Activated T-helper 2 cell treated with anti-CD3 and anti-CD28 coated beads, Interferon-gamma antibody, Interleukin-2, Interleukin-4, amounts not matched to agents 10 μg/mL and 5 μg/mL and 100 μg/mL, durations not matched to agents 14 hours and 24 hours and 36 hours (primary cell): ENCODE data around the gene SSRP1. TPM values are rescaled to one million over a fixed set of nuclear protein-coding genes. Genes with fewer than 3 reads are reported as not detected.
"Not testable (repeated sequence)": the region's sequence is repeated elsewhere in the genome, so short reads cannot be mapped to it uniquely, and the experiment has no call there.

ENCODE experiments used
- DNase-seq: peaks from one replicate; pipeline ENCODE4 v3.0.0; 2021; ENCODE audit warnings: low spot score
- H3K27ac Mint-ChIP-seq: one replicate; pipeline ENCODE4 v1.8.0; 2021; ENCODE audit warnings: mixed read lengths
- H3K27me3 Mint-ChIP-seq: one replicate; pipeline ENCODE4 v1.8.0; 2021; ENCODE audit warnings: low read depth, mixed read lengths
- H3K36me3 Mint-ChIP-seq: one replicate; pipeline ENCODE4 v1.8.0; 2021; ENCODE audit warnings: low read depth, mixed read lengths
- H3K4me1 Mint-ChIP-seq: one replicate; pipeline ENCODE4 v1.8.0; 2021; ENCODE audit warnings: low read depth, mixed read lengths
- H3K4me3 Mint-ChIP-seq: one replicate; pipeline ENCODE4 v1.8.0; 2021; ENCODE audit warnings: low read depth, mild to moderate bottlenecking, moderate library complexity, mixed read lengths
- H3K9me3 Mint-ChIP-seq: one replicate; pipeline ENCODE4 v1.8.0; 2021; ENCODE audit warnings: mixed read lengths
- intact Hi-C: fragments of 100-400 bp; cut with micrococcal nuclease; formaldehyde crosslinking; loops from one replicate; pipeline ENCODE4 v1.15.1; 2023
- total RNA-seq: library from RNA; stranded (reverse); gene quantifications from 2 replicates; pipeline ENCODE4 v1.2.3, GENCODE V29; 2022

The SSRP1 gene
- total RNA-seq, 1 donor from 2014 or later: 218 TPM

DNA sequence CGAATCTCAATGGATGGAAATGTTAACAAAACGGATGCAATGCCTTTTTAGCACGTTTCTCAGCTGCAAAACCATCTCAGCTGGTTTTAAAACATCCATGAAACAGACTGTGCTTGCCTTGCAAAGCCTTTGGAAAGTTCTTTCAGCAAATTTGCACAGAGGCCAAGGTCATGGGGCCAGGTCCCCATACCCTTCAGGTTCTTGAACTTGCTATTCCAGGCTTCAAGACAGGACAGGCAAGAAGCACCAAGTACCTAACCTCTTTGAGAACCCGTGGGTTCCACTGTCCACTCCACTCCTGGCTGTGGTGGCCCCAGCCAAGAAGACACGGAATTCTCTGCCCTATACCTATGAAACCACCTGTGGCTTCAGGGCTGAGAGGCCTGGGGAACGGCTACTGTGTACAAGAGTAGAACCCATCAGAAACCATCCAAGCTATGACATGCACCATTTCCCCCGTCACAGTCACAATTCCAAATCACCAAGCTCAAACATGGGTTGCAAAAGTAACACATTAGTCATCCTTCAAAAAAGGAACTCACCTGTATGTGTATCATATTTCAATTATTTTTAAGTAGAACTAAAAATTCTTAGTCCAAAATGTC is 27.9 kb downstream of the SSRP1 start:
- Mint-ChIP-seq H3K4me1 (peaks cover 3% of the 10 kb centered on the region), H3K4me3 (no peak overlapping the region), H3K9me3 (no peaks in the 10 kb centered on the region), H3K27me3 (no peaks in the 10 kb centered on the region), H3K27ac (no peak overlapping the region), H3K36me3 (peaks cover 4% of the 10 kb centered on the region)
- DNase-seq: no peak
- intact Hi-C loops: no loop called here

DNA sequence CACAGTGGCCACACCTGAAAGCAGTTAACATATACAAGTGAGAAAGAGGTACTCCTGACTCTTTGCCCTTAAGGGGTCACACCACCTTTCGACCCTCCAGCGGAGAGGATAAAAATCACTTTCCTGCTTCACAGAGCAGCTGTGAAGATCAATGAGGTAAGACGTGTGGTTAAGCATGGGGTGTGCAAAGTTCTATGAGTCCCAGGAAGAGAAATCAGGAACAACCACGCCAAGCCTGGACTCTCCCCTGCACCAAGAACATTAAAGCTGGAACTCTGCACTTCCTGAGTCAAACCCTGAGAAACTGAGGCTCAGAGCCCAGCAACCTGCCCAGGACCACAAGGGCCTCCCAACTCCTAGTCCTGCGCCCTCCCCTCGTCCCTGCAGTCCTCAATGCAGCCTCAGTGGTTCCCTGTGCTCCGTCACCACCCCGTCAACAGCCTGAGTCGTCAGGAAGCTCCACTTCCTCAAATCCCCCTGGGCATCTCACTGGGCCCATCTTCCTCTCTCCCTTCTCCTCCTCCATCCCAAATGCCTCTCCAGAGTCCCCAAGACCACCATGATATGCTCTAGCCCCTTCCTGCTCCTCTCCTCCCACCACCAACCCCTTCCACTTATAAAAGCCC is 28.6 kb downstream of the SSRP1 start:
- Mint-ChIP-seq H3K27me3 (no peaks in the 10 kb centered on the region), H3K4me3 (no peak overlapping the region), H3K9me3 (no peaks in the 10 kb centered on the region), H3K36me3 (peaks cover 6% of the 10 kb centered on the region), H3K4me1 (peaks cover 3% of the 10 kb centered on the region), H3K27ac (no peak overlapping the region)
- DNase-seq: no peak
- intact Hi-C loops: no loop called here

DNA sequence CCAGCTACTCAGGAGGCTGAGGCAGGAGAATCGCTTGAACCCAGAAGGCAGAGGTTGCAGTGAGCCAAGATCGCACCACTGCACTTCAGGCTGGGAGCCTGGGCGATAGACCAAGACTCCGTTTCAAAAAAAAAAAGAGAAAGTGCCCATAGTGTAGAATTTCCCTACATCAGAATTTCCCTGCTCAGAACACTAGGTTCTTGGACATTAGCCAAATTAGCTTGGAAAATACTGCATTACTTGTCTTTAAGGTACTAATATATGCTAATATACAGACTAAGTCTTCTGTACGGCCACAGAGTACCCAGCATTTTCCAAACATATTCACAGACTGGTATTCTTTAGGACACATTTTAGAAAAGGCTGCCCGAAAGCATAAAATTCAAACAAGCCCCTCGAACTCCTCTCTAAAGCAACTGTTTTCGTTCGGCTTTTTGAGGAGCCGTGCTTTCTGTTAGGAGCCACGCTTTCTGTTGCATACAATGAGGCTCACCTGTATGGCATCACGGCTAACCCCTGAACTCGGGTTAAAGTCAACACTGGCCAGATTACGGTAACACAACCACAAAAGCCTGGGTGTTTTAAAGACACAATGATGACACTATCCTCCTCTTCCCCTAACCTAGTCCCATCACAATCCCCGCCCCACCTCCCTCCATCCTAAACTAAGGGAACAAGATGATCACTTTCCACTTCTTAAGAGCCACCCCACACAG is 29.4 kb downstream of the SSRP1 start:
- H3K27me3 Mint-ChIP-seq: no peaks in the 10 kb centered on the region
- H3K4me3 Mint-ChIP-seq: no peak overlapping the region
- no peak overlapping the region for H3K27ac Mint-ChIP-seq
- intact Hi-C loops: no loop called here
- DNase-seq: no peak
- H3K4me1 Mint-ChIP-seq: peaks cover 3% of the 10 kb centered on the region
- peaks cover 9% of the 10 kb centered on the region for H3K36me3 Mint-ChIP-seq
- H3K9me3 Mint-ChIP-seq: no peaks in the 10 kb centered on the region

DNA sequence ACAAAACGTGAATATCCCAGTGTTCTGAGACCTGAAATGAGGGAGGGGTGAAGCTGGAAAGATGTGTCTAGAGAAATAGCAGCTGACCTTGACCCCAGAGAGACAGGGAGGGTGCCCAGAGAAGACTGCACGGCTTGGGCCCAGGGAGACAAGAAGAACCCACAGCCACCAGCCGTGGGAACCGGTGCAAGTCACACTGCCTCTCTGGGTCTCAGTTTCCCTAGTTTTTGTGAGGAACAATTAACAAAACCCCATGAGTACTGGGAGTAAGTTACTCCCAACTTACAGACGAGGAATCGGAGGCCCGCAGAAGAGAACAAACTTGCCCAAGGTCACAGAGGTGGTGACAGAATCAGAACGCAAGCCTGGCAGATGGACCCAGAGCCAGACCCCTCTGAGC is 30.2 kb downstream of the SSRP1 start:
- Mint-ChIP-seq H3K36me3 (peaks cover 17% of the 10 kb centered on the region), H3K27ac (no peak overlapping the region), H3K4me1 (no peaks in the 10 kb centered on the region), H3K4me3 (no peak overlapping the region), H3K27me3 (no peaks in the 10 kb centered on the region), H3K9me3 (no peaks in the 10 kb centered on the region)
- DNase-seq: no peak
- intact Hi-C loops: no loop called here

DNA sequence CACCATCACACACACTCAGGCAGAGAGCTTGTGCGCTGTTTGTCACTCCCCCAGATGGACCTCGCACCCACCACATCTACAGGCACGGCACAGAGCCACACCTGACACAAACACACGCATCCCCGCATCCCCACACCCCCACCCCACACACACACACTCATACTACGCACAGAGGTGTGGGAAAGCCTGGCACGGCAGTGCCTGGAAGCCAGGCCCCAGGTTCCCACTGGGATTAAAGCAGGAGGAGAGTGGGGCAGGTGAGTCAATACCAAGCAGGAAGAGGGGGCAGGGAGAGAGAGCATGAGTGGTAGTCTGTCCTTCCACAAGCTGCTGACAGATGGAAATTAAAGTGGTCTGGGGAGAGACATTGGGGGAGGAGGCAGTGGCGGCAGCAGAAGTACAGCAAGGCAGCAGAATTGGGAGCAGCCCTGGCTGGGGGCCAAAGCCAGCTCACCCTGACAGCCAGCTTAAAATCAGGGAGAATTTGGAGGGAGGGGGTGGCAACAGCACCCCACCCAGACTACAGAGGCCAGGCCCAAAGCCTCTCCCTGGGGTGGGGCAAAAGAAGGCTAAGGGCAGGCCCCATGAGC is 31.6 kb downstream of the SSRP1 start:
- H3K27me3 Mint-ChIP-seq: no peaks in the 10 kb centered on the region
- no peak overlapping the region for H3K27ac Mint-ChIP-seq
- H3K9me3 Mint-ChIP-seq: peaks cover 7% of the 10 kb centered on the region

DNA sequence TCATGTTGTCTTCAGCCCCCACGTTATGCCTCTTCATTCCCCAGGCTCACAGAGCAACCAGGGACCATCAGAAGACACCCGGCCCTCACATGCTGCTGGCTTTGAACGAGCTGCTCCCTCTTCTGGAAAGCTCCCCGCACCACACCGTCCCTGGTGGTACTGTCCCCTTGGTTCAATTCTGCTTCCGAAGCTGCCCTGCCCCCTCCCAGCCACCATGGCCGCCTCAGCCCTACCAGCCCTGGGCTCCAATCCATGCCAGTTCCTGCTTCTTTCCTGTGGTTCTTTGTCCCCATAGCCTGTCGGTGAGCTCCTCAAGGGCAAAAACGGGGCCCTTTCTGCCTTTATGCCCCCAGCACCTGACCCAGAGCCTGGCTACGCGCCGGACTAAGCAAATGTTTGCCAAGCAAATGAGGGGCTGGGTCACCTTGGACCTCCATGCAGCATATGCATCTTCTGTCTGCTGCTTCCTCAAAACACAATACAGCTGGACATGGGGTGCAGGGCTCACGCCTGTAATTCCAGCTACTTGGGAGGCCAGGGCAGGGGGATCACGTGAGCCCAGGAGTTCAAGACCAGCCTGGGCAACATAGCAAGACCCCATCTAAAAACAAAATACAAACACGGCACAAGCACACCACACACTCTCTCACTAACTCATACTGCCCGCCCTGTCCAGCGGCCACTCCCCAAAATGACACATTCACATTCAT is 32.3 kb downstream of the SSRP1 start:
- intact Hi-C loops: no loop called here
- H3K27ac Mint-ChIP-seq: no peak overlapping the region
- H3K9me3 Mint-ChIP-seq: peaks cover 7% of the 10 kb centered on the region
- no peak overlapping the region for H3K4me3 Mint-ChIP-seq
- H3K27me3 Mint-ChIP-seq: no peaks in the 10 kb centered on the region
- DNase-seq: no peak
- no peaks in the 10 kb centered on the region for H3K4me1 Mint-ChIP-seq
- H3K36me3 Mint-ChIP-seq: peaks cover 30% of the 10 kb centered on the region

More for the DNA sequence above, 31.6 kb downstream of the SSRP1 start:
- H3K4me3 Mint-ChIP-seq: no peak overlapping the region
- intact Hi-C loops: no loop called here
- no peaks in the 10 kb centered on the region for H3K4me1 Mint-ChIP-seq
- DNase-seq: no peak
- peaks cover 24% of the 10 kb centered on the region for H3K36me3 Mint-ChIP-seq

DNA sequence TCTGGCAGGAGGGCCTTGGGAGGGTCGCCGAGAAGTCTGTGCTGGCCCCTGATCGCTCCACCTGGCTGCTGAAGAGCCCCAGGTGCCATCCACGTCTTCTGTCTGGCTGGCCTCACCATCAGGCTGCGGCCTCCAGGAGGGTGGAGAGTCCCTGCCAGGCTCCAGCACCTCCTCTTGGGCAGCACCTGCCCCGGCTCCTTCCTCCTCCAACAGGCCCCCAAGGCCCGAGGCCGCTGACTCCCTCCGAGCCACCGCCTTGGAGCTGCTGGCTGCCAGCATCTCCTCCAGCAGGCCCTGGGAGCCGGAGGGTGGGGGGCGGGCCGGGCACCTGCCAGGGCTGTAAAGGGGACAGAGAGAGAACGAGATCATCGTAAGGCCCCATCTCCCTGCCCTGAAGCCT is 33.2 kb downstream of the SSRP1 start:
- no peak for DNase-seq
- H3K27ac Mint-ChIP-seq: no peak overlapping the region
- intact Hi-C loops: no loop called here
- H3K27me3 Mint-ChIP-seq: no peaks in the 10 kb centered on the region
- H3K9me3 Mint-ChIP-seq: peaks cover 7% of the 10 kb centered on the region
- H3K4me3 Mint-ChIP-seq: no peak overlapping the region
- peaks cover 31% of the 10 kb centered on the region for H3K36me3 Mint-ChIP-seq
- H3K4me1 Mint-ChIP-seq: no peaks in the 10 kb centered on the region

DNA sequence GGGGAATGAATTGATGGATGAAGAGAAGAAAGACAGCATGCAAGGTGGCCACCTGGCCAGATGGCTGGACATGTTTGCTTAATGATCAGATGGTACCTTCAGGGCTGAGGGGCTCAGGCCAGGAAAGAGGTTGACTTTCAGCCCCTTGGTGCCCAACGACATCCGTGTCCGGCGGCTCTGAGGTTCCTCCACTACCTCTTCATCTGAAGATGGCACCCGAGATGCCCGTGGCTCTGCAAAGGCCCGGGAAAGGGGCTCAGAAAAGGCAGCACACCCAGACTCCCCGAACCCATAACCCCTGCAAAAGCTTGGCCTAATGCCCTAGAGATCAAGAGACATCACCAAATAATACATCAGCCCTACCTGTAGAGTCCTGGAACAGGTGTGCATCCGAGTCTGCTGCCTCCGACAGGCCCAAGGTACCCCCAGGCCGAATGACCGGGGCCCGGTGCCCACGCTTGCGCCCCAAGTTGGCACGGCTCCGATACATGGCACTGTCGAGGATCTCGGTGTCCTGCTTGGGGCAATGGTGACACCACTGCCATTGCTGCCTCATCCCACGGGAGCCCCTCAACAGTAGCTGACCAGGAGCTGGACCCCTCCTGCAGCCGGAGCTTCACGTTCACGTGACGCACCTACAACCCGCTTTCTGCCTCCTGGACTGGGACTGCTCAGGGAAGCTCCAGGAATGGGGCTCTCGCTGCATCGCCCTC is 33.8 kb downstream of the SSRP1 start:
- peaks cover 7% of the 10 kb centered on the region for H3K9me3 Mint-ChIP-seq
- intact Hi-C loops: no loop called here
- H3K4me1 Mint-ChIP-seq: no peaks in the 10 kb centered on the region
- H3K4me3 Mint-ChIP-seq: no peak overlapping the region
- no peak for DNase-seq
- H3K36me3 Mint-ChIP-seq: peaks cover 31% of the 10 kb centered on the region
- no peaks in the 10 kb centered on the region for H3K27me3 Mint-ChIP-seq
- no peak overlapping the region for H3K27ac Mint-ChIP-seq

DNA sequence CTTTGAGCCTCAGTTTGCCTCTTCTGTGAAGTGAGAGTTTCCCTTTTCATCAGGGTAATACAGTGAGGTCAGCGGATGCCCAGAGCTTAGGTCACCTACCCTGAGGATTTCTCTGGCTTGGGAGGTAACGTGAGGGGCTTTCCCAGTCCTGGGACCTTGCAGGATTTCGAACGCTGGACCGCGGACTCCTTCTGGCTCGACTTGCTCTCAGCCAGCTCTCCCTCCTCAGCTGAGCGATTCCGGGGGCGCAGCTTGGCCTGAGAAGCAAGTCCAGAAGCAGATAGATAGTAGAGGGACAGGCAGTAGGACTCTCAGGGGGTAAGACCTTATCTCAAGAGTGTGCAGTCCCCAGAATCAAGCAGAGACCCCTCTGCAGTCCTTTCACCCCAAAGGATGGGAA is 34.9 kb downstream of the SSRP1 start:
- Mint-ChIP-seq H3K4me3 (no peak overlapping the region), H3K27me3 (no peaks in the 10 kb centered on the region), H3K27ac (no peak overlapping the region), H3K36me3 (peaks cover 31% of the 10 kb centered on the region), H3K4me1 (no peaks in the 10 kb centered on the region), H3K9me3 (peaks cover 7% of the 10 kb centered on the region)
- intact Hi-C loops: no loop called here
- DNase-seq: no peak

DNA sequence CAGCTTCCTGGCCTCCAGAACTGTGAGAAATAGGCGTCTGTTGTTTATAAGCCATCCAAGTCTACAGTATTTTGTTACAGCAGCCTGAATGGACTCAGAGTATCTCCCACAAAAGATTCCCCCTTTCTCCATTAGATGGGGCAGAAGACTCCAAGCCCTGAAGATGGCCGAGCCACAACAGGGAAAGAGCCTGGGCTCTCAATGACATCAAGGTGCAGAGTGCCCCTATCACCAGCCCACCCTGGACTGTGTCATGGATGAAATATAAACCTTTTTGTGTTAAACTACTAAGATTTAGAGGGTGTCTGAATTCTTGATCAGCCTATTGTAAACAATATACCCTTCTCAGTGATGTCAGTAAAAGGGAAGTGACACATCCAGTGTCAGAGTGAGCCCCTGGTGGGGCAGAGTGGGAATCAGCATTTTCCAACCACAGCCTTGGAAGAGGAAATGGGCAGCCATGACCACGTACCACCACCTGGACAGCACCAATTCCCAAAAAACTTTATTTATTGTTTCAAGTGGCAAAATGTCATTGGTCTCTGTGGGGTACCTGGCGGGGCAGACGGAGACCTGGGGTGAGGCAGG is 36.4 kb downstream of the SSRP1 start:
- peaks cover 31% of the 10 kb centered on the region for H3K36me3 Mint-ChIP-seq

DNA sequence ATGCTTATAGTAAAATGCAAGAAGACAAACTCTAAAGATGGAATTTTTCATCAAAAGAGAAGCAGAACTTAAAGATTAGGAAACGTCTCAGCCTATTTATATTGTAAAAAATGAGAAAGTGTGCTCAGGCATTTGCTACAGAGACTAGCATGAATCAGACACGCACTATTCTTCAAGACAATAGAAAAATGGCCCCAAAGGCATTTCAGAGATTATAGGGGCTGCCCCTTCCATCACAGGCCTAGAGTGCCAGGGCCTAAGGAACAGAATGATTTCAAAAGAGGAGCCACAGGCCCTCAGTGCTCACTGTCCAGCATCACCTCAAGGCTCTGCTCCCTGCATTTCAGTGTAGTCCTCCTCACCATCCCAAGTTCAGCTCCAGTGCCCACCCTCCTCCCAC is 38.5 kb downstream of the SSRP1 start:
- intact Hi-C loops: no loop called here
- no peak overlapping the region for H3K27ac Mint-ChIP-seq
- peaks cover 30% of the 10 kb centered on the region for H3K36me3 Mint-ChIP-seq
- no peaks in the 10 kb centered on the region for H3K27me3 Mint-ChIP-seq
- H3K4me3 Mint-ChIP-seq: no peak overlapping the region
- H3K9me3 Mint-ChIP-seq: peaks cover 7% of the 10 kb centered on the region
- no peak for DNase-seq
- H3K4me1 Mint-ChIP-seq: no peaks in the 10 kb centered on the region

More for the DNA sequence above, 36.4 kb downstream of the SSRP1 start:
- Mint-ChIP-seq H3K4me1 (no peaks in the 10 kb centered on the region), H3K27me3 (no peaks in the 10 kb centered on the region), H3K9me3 (peaks cover 7% of the 10 kb centered on the region), H3K27ac (no peak overlapping the region), H3K4me3 (no peak overlapping the region)
- no peak for DNase-seq
- intact Hi-C loops: no loop called here

DNA sequence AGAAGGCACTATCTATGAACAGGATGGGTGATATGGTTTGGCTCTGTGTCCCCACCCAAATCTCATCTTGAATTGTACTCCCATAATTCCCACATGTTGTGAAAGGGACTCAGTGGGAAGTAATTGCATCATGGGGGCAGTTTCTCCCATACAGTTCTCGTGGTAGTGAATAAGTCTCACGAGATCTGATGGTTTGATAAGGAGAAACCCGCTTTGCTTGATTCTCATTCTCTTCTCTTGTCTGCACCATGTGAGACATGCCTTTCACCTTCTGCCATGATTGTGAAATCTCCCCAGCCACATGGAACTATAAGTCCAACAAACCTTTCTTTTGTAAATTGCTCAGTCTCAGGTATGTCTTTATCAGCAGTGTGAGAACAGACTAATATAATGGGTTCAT is 39.5 kb downstream of the SSRP1 start:
- intact Hi-C loops, DNase-seq, H3K4me1 Mint-ChIP-seq, H3K4me3 Mint-ChIP-seq, H3K27me3 Mint-ChIP-seq, H3K27ac Mint-ChIP-seq, H3K9me3 Mint-ChIP-seq: not testable (repeated sequence)
- H3K36me3 Mint-ChIP-seq: peaks cover 24% of the 10 kb centered on the region
